Erythroblast (primary cell): ENCODE measurements around the gene NINL.

Experiments used
- GATA1 ChIP-seq: IDR thresholded peaks from 2 replicates; pipeline ENCODE4 v1.6.1; 2011; ENCODE audit warnings: low read depth, mild to moderate bottlenecking, control low read depth, low read length, moderate library complexity
- POLR2A ChIP-seq: IDR thresholded peaks from 2 replicates; pipeline ENCODE4 v1.6.1; 2011; ENCODE audit warnings: mild to moderate bottlenecking, low read length

DNA sequence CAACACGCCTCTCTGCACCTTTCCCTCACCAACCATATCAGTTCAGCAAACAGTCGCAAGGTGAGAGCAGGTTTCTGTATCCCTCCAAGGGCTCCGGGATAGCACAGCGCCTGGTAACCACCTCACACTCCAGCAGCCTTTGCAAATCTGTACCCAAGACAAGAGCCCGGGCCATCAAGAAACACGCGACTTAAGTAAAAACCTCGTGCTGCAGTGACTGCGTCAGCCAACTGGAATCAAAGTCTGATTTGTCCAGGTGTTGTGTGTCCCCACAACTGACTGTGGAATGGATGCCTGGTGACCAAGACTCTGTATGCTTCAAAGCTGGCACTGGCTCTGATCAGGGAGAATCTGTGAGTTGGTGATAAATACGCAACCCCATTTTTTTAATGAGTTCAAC lies 74.1 kb downstream of the NINL start:
- TF ChIP-seq POLR2A, result no peak
- no peak for TF ChIP-seq GATA1
